DMS153 (cell line): ENCODE measurements around the gene CDC7.
"Not testable (repeated sequence)": the region's sequence is repeated elsewhere in the genome, so short reads cannot be mapped to it uniquely, and the experiment has no call there.

ENCODE experiments used
- DNase-seq: peaks from one replicate; lab custom pipeline; 2025; lab: John Stamatoyannopoulos, UW

The CDC7 gene

GRCh38 chr1:91500756-91501522, at the start of gene CDC7:
TSS of gene CDC7 (plus strand) at chr1:91500851. CDS start at chr1:91501717, 866 bp downstream.
- DNase-seq: peak; percentile 80

- no peak for DNase-seq
Observed at GRCh38 chr1:91454136-91454535, 46.5 kb upstream of the CDC7 start.

DNA sequence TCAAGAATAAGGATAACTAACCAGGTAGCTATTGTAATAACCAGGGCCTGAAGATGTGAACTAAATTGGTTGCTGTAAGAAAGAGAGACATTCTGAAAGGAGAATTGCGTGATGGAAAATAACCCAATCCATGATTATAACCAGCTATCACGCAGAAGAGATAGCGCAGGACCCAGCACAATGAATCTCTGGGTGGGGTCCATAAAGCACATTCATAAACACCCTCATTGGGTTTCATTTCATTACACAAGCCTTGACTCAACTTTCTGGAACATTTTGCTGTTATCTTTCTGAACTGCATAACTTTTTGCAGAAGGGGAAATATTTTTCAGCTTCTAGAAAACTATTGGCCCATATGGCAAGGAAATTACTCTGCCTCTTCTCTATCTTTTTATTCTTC, 45.3 kb upstream of the CDC7 start:
- DNase-seq: no peak

DNA sequence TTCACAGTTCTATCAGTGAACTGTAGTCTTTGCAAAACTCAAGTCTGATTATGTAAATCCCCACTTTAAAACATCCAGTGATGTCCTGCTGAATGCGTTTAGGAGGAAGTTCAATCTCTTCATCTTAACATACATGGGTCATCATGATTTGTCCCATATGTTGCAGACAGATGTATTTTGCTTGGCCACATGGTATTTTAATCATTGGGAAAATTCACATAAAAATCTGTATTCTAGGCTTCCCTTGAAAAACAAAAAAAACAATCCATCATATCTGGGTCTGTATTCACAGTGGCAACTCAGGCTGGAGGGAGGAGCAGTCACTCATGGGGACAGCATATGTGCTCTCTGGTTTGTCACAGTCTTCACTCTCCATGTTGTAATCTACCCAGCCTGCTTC, 44.8 kb upstream of the CDC7 start:
- DNase-seq: no peak

DNA sequence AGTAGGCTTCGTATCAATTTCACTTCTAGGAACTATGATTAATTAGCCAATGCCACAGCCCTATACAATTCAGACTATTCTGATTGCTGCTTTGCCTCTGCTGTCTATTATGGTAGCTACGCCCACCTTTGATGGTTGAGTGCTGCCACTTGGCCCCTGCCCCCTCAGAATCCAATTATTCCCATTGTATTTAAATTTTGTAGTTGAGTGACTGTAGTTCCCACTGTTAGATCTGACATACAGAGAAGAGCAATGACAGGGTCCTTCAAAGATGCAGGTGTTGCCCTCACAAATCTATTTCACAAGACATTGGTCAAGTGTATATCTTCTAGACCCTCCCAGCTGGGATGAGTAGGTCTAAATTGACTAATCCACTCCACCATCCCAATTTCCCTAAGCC, 35.3 kb upstream of the CDC7 start:
- not testable (repeated sequence) for DNase-seq

GRCh38 chr1:91476533-91477217, 24.0 kb upstream of the CDC7 start:
- DNase-seq: no peak

DNA sequence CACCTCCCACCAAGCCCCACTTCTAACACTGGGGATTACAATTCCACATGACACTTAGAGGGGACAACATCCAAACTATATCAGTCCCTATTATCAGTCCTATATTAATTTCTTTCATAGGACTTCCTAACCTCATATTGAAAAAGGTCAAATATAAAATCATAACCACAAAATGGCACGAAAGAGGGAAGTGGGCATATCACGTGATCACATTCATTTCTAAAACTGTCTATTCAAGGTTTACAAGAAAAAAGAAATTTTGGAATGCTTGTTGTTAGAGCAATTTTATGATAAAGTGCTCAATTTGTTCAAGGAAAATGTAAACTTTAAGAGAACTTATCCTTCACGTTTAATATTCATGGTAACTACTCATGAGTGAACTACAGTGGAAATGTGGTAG, 13.2 kb upstream of the CDC7 start:
- no peak for DNase-seq

DNA sequence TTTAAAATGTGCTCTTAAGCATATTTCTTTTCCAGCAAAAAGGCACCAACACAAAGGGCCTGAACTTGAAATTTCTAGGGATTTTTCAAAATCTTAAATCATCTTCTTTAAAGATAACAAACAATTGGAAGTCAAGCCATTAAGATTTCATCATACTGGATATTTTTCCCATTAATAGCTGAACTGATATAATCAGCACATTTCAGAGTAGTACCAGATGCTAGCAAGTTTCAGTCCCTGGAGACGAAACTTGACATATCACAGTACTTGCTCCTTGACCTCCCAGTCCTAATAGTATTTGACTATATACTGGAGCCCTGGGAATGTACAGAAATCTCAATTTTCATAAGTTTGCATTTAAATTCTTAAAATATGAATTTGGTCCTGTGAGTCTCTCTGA, 10.2 kb upstream of the CDC7 start:
- DNase-seq: no peak

- DNase-seq: no peak
Observed at GRCh38 chr1:91498035-91498434, 2.6 kb upstream of the CDC7 start.

DNA sequence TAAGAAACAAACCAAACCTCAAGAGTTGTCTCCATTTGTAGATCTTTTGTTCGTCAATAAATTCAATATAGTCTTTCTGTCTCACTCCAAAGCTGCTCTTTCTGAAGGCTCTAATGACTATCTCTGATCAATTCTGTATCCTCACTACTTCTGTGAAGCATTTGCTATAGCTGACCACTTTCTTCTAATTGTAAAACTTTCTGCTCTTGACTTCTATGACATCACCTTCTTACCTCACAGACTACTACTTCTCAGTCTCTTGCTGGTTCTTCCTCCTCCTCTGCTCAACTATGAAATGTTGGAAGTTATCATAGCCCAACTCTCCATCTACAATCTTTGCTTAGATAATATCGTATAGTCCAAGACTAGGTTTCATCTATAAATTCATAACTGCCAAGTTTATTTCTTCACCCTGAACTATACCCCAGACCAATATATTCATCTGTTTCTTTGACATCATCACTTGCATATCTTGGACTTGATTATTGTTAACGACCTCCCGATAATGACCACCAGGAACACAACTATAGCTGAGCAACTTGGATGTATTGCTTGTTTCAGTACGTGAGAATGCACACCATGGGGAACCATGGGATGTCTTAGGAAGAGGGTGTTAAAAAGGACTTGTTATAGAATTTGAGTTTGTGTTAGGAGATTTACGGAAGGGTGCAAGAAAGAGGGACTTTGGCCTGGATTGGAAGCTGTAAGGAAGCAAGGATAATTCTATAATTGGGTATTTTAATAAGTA, 2.0 kb upstream of the CDC7 start:
- no peak for DNase-seq

GRCh38 chr1:91499346-91499745, 1.3 kb upstream of the CDC7 start:
- DNase-seq: no peak

- no peak for DNase-seq
Observed at GRCh38 chr1:91499904-91500755, 521 bp upstream of the CDC7 start.

GRCh38 chr1:91501523-91501851, 836 bp downstream of the CDC7 start:
- peak; percentile 69 for DNase-seq

GRCh38 chr1:91501971-91502671, 1.5 kb downstream of the CDC7 start:
- no peak for DNase-seq

DNA sequence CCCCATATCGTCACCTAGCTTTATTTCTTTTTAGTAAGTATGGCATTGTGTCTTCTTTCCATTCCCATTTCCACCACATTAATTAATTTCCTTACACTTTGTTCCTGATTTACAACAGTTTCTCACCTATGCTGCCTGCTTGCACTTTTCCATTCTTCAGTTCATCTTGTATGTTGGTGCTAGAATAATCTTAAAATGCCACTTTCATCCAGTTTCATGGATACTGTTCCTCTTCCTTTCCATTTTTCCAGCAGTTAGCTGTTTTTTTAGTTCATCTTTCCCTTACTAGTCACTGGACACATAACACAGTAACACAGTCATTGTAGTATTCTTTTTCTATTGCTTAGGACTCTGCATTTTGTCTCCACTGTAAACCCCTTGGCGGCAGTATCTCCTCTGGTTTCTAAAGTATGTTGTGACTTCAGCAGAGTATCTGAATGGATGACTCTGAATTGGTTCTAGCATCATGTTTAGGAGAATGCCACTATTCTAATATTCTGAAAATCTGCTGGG, 2.1 kb downstream of the CDC7 start:
- no peak for DNase-seq

- no peak for DNase-seq
Observed at GRCh38 chr1:91503332-91503900, 2.8 kb downstream of the CDC7 start.

DNA sequence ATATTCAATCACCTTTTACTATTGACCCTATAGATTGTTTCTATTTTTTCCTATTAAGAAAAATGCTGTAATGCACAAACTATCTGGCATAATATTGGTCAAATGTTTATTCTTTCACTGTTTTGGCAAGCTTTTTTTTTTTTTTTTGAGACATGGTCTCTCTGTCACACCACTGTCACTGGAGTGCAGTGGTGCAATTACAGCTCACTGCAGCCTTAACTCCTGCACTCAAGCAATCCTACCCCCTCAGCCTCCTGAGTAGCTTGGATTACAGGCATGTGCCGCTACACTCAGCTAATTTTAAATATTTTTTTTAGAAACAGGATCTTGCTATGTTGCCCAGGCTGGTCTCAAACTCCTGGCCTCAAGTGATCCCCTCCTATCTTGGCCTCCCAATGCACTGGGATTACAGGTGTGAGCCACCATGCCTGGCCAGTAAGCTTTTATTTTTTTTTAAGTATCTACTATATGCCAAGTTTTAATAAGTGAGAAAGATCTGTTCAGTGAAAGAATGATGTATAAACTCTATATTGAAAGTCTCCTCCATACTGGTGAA, 3.4 kb downstream of the CDC7 start:
- no peak for DNase-seq

GRCh38 chr1:91505086-91505485, 4.4 kb downstream of the CDC7 start:
- no peak for DNase-seq

DNA sequence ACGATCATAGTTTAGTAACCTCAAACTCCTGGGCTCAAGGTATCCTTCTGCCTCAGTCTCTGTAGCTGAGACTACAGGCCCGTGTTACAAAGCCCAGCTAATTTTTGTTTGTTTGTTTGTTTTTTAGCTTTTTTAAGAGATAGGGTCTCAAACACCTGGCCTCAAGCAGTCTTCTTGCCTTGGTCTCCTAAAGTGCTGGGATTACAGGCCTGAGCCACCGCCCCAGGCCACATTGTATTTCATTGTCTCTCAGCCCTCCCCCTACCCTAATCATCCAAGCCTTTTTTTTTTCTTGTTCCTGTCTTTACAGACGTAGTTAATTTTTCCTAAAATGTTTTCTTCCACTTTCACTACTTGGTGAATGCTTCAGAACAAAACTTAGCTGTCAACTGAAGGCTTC, 5.4 kb downstream of the CDC7 start:
- DNase-seq: no peak

DNA sequence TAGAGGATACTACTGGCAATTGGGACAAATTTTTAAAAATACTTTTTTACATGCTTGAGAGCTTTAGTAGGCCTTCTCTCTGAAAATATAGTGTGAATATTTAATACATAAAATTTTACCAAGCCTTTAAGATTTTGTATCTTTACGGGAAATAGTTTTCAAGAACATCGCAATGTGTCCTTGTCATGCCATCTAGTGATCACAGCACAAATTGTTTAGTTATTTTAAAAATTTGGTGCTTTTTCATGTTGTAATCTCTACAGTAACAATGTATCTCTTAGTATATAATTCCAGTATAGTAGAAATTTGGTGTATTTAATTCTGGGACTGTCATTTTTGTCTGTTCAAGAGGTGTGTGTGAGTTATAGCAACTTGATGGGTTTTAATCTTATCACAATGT, 6.7 kb downstream of the CDC7 start:
- DNase-seq: no peak

GRCh38 chr1:91510754-91511153, 10.1 kb downstream of the CDC7 start:
- DNase-seq: no peak
